Left colon (tissue), 2 donors: ENCODE measurements around the gene CXXC4. TPM values are rescaled to one million over a fixed set of nuclear protein-coding genes. Genes with fewer than 3 reads are reported as not detected.

ENCODE experiments used
- ATAC-seq: fragments of 200-7000 bp; cut with Tn5 transposase; one replicate; pipeline ENCODE4 v1.9.1; 2020; ENCODE audit warnings: mild to moderate bottlenecking, moderate library complexity
- DNase-seq, 2 donors: peaks; one replicate each; pipeline ENCODE4 v3.0.0-alpha.2; 2020
- intact Hi-C, 2 donors: fragments of 100-400 bp; cut with DNase I in 1 of 2; cut with micrococcal nuclease in 1 of 2; formaldehyde crosslinking; loops; one replicate each; pipeline versions ENCODE4 v1.11.2 to v1.14.0; 2022; cut with DNase I, micrococcal nuclease
- total RNA-seq, 2 donors: library from RNA; stranded (reverse); fragmentation: NEBNext Ultra II Directional; extraction: Animal tissue kit (Norgen Biotek cat#: 25700); gene quantifications; one replicate each; pipeline ENCODE4 v1.2.1, GENCODE V29; 2021
- donor health status: DM: no; HTN: no; CAD: no.
- donor health status: DM: yes; HTN: yes; CAD: no.

Gene CXXC4
- total RNA-seq, 2 donors from 2014 or later: 1.4 to 2.1 TPM

DNA sequence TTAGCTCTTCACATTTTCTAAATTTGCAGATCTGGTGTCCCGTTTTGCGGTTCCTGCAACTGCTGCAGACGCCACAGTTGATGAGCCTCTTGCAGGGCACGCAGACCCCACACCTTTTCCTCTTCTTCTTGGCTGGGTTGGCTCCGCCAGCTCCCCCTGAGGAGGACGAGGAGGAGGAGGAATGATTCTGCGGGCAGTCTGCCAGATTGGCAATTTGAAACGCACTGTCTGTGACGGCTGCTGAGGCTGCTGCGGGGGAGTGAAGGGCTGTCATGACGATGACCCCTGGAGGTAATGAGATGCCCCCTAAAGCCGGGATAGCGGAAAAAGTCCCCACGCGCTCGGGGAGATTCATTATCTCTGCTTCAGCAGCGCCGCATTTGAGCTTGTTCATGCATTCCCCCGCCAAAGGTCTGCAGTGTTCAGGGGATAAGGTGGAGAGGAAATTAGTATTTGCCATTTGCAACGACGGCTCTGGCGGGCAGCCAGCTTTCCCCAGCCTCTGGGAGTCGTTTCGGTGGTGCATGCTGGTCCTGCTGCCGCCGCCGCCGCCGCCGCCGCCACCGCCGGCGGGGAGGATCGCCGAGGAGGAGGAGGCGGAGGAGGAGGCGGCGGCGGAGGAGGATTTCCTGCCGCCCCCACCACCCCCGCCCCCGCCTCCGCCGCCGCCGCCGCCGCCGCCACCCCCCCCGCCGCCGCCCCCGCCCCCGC, 3.8 kb downstream of the CXXC4 start:
- DNase-seq: peak; percentile 69 to 82
- ATAC-seq: peak; percentile 45
- intact Hi-C loops: no loop called here

- intact Hi-C loops: no loop called here
- DNase-seq (peak; percentile 45 to 49), ATAC-seq (peak; percentile 20)
Measured at GRCh38 chr4:104490096-104490769, 4.5 kb downstream of the CXXC4 start.

DNA sequence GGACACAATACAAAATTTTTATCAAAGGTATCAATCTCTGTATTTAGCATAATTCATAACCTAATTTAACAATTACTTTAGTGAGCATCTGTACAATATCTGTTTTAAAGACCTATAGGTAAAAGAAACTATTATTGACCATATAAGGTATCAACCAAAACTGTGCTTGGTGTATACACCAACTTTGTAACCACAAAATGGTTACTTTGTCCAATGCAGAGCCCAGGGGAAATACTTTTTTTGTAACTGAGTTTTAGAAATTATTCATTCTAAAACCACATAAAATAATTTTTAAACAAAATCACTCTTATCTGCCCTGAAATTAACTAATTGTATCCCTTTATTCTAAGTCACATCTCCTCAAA, 5.0 kb downstream of the CXXC4 start:
- no peak for ATAC-seq
- no peak for DNase-seq
- intact Hi-C loops: no loop called here

DNA sequence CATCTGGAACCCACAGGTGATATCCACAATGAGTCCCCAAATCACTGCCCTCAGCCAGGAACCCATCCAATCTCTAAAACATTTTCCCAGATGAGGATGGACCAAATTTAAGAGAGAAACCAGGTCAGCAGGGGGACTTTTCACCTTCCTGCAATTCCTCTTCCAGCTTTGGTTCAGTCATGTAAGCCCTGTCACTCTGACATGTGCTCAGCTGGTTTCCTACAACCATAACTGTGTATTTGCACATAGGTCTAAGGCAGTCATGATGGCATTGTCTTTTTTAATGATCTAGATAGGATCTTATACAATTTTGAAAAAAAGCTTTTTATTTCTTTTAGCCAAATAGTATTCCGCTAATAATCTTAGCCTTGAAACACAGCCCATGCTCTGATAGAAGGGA, 6.5 kb downstream of the CXXC4 start:
- intact Hi-C loops: no loop called here
- ATAC-seq: no peak
- DNase-seq: no peak

DNA sequence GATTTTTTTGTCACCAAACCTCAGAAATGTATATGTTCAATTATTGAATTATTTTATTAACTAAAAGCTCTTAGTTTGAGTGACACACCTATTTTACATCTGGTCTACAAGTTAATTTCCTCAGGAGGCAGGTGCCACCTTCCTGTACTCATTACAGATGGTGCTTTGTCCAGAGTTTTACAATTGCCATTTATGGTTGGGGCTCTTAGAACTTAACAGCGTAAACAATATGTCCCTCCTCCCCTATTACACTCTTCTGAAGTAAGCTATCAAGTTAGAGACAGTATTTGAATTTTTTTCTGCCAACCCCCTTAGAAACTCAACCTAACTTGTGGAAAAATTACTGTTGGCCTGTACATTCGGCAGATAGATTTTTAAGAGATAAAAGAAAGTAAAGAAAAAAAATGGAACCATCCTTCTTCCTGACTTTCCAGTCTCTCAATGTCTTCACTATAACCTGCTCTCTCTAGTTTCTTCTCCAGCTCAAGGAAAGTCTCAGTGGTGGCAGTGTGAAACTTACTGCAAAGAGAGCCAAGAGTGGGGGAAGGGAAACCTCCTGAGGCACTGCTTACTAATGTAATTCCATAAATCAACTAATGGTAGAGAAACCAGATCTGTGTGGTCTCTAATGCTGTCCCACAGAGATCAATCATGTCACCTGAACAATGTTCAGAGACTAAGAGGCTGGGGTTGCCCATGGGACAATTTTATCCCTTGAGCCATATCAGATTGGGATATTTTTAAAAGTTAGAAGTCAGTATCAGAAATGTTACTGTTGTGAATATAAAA, 7.8 kb downstream of the CXXC4 start:
- intact Hi-C loops: no loop called here
- DNase-seq (no peak), ATAC-seq (peak; percentile 58)

- DNase-seq (no peak), ATAC-seq (no peak)
- intact Hi-C loops: no loop called here
Measured at GRCh38 chr4:104475652-104476051, 19.0 kb downstream of the CXXC4 start.

GRCh38 chr4:104472766-104473165, 21.9 kb downstream of the CXXC4 start:
- ATAC-seq (no peak), DNase-seq (no peak)
- intact Hi-C loops: no loop called here

DNA sequence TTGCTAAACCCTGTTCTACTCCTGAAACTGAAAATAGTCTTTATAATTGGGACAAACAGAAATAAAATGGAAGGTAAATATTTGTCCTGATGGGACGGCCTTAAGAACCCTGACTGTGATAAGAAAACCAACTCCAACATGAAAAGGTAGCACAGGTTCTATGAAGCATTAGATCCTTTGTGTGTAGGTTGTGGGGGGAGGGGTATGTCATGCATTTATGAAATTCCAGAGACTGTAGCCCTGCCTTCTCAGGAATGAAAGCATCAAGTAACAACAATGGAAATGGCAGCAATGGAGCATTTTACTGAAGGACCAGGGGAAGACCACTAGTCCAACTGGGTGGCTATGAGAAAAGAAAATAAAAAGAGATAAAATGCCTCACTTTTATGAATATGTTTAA, 23.9 kb downstream of the CXXC4 start:
- intact Hi-C loops: no loop called here
- no peak for DNase-seq
- no peak for ATAC-seq

DNA sequence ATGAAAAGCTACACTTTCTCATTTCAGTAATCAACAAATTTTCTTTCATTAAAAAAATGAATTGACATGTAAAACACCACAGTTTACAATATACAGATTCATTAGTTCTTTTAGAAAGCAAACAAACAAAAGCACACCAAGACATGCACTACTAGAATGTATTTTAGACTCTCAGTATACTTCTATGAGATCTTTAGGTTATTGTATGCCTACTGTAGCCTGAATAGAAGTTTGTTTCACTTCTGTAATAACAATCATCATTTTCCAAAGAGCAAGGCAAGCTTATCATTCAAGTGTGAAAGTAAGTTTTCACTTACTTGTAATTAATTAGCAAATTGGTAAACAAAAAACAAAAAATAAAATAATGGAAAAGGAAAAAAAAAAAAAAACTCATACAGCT, 24.9 kb downstream of the CXXC4 start:
- ATAC-seq (no peak), DNase-seq (no peak)
- intact Hi-C loops: no loop called here

DNA sequence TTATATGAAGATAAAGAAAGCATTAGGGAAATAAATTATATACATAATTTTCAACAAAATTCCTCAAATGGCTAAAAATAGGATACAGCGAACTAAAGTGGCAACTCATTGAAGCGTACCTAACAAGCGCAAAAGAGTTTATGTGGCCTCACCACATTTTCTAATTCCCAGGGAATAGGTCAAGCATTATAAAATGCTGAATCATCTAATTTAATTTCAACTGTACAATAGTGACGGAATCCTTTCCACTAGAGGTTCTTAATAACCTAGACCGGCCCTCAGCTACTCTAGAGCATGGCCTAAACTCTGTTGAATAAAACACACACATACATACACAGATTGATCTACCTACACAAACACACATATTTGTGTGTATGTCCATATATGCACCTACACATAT, 29.1 kb downstream of the CXXC4 start:
- intact Hi-C loops: no loop called here
- no peak for ATAC-seq
- DNase-seq: no peak

- intact Hi-C loops: no loop called here
- ATAC-seq: no peak
- DNase-seq: no peak
Measured at GRCh38 chr4:104465201-104465600, 29.5 kb downstream of the CXXC4 start.

GRCh38 chr4:104462641-104463040, 32.1 kb downstream of the CXXC4 start:
- intact Hi-C loops: no loop called here
- no peak for DNase-seq
- ATAC-seq: peak; percentile 81

DNA sequence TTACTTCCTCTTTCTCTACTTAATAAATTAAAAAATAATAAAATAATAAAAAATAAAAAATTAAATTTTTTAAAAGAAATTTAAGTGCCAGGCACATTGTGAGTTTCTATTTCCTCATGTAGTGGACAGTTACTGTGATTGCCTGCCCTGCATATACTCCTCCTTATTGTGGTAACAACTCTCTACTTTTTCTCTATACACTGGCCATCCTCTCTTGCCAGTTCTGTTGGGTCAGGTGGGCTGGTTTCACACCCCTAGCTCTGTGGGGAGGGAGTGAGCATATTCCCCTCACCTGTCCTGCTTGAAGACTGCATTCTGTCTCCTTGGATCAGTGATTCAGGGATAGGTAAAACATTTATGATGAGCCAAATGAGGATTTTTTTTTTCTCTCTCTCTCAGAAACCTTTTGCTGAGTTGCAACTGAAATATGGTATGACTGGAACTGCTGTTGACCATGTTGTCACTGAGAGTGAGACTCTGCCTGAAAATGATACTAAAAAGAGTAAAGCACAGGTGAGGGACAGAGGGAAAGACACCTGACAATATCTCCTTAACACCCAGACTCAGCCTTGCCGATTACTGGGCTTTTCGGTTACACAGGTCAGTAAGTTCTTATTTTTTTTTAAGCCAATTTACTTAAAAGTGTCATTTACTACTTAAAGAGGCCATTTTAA, 37.2 kb downstream of the CXXC4 start:
- no peak for ATAC-seq
- intact Hi-C loops: no loop called here
- no peak for DNase-seq

- DNase-seq (no peak), ATAC-seq (peak; percentile 91)
- intact Hi-C loops: no loop called here
Measured at GRCh38 chr4:104451573-104451972, 43.1 kb downstream of the CXXC4 start.

DNA sequence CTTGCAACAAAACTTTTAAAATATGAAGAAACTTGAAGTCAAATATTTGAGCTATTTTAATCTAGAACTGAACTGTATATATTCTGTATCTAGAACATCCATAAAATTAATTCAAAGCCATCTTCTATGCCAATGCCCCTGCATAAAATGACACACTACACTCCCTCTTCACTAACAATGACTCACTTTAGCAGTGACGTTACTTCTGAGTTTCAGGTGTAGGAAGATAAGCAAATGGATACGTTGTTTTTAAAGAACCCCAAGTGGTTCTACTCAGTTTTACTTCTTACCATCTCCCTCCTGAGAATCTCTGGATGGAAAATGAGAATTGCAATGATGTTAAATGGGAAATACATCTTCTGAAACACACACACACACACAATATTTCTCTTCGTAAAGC, 45.2 kb downstream of the CXXC4 start:
- DNase-seq: no peak
- intact Hi-C loops: no loop called here
- peak; percentile 34 for ATAC-seq

DNA sequence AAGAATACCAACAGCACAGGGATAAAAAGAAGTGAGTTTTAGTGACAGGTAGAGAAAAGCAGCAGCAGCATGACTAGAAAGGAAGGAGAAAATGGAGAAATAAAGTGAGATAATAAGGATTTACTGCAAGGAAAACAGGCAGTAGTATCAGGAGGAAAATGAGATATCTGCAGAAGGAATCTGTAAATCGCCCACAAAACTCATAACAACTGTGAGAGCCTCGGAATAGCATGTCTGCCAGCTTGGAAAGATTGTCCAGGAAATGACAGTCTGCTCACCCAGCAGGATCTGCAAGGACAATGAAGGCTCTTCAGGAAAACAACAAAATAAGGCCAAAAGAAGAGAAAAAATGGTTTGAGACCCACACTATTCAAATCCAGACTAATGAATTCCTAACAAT, 47.4 kb downstream of the CXXC4 start:
- intact Hi-C loops: no loop called here
- DNase-seq: no peak
- ATAC-seq: no peak

GRCh38 chr4:104446431-104447278, 48.0 kb downstream of the CXXC4 start:
- no peak for ATAC-seq
- no peak for DNase-seq
- intact Hi-C loops: no loop called here

DNA sequence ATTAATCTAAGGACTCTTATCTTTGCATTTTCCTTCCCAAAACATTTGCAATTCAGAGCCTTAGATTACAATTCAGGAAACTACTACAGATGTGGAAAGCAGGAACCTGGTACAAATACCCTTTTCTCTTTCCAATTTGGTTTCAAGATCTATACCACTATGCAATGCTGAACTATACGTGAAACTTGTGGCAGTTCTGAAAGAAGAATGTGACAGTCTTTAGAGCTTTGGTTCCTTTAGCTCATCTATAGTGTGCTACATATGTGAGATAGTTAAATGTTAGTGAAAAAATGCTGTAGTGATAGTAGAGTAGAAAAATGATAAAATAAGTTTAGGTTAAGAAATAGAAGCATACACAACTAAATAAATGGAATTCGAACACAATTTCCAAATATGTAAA, 50.0 kb downstream of the CXXC4 start:
- intact Hi-C loops: no loop called here
- ATAC-seq: no peak

GRCh38 chr4:104436542-104436941, 58.2 kb downstream of the CXXC4 start:
- intact Hi-C loops: no loop called here
- DNase-seq (no peak), ATAC-seq (no peak)

More for the DNA sequence above, 50.0 kb downstream of the CXXC4 start:
- no peak for DNase-seq
